HCT116 (cell line): ENCODE measurements around the gene ENPP3. TPM values are rescaled to one million over a fixed set of nuclear protein-coding genes. Genes with fewer than 3 reads are reported as not detected.

Experiments used
- ATAC-seq: fragments of 200-7000 bp; cut with Tn5 transposase; 2 replicates; pipeline ENCODE4 v1.9.1; 2020; ENCODE audit warnings: mild to moderate bottlenecking, moderate library complexity
- BruUV-seq: library from RNA; stranded (reverse); fragments of 400-500 nt; replicated peaks from 2 replicates; lab custom pipeline; 2021; lab: Mats Ljungman, UMichigan
- CTCF ChIA-PET: fragments of 300-600 bp; sonication (Branson Sonifier 250); formaldehyde crosslinking; loops from one replicate; lab custom pipeline; 2021; ENCODE audit warnings: antibody characterized with exemption; lab: Charles Lee
- POLR2A ChIA-PET: fragments of 300-600, 350-600 bp; sonication (Branson Sonifier 250); formaldehyde crosslinking; loops from one replicate; lab custom pipeline; 2021; ENCODE audit warnings: antibody characterized with exemption; lab: Charles Lee
- RAD21 ChIA-PET, 2 experiments: fragments of 300-600 bp; sonication (Branson Sonifier 250); formaldehyde crosslinking; loops; one replicate each; lab custom pipeline; 2023; ENCODE audit warnings: low total read pairs in 2 of 2; ENCODE audit not compliant: uncharacterized antibody in 2 of 2, unreplicated experiment in 2 of 2, low non-redundant PET in 1 of 2; lab: Charles Lee
- DNase-seq: peaks from one replicate; pipeline ENCODE4 v3.0.0-alpha.2; 2010; ENCODE audit warnings: low read depth, low spot score
- H2AFZ ChIP-seq: fragments of 200-600 bp; shearing (Covaris generic), sonication (generic); 2 replicates; pipeline ENCODE4 v1.6.1; 2017; ENCODE audit warnings: low read depth, mixed run types, mixed read lengths, antibody characterized with exemption, low read length; ENCODE audit not compliant: poor library complexity, severe bottlenecking
- H3K27ac ChIP-seq: 2 replicates; pipeline ENCODE4 v1.5.1; 2012; ENCODE audit warnings: low read depth, low read length
- H3K27me3 ChIP-seq: fragments of 200-600 bp; sonication (generic); 2 replicates; pipeline ENCODE4 v1.6.1; 2016; ENCODE audit warnings: mixed run types, low read length, mixed read lengths; ENCODE audit not compliant: insufficient read depth
- H3K36me3 ChIP-seq, 2 experiments: fragments of 200-500 bp in 1 of 2; fragments of 200-600 bp in 1 of 2; sonication (Bioruptor generic) in 1 of 2; sonication (generic) in 1 of 2; 2 replicates each; pipeline versions ENCODE4 v1.5.1 to v1.6.1; 2014 to 2016; ENCODE audit warnings: low read length in 2 of 2, inconsistent platforms in 1 of 2, mixed read lengths in 1 of 2, mixed run types in 1 of 2; ENCODE audit not compliant: insufficient read depth in 2 of 2, control insufficient read depth in 1 of 2
- H3K4me1 ChIP-seq, 2 experiments: fragments of 200-600 bp in 1 of 2; sonication (generic) in 1 of 2; 2 replicates each; pipeline versions ENCODE4 v1.5.1 to v1.6.1; 2012 to 2017; ENCODE audit warnings: low read length in 2 of 2, inconsistent platforms in 1 of 2, mild to moderate bottlenecking in 1 of 2, mixed read lengths in 1 of 2, mixed run types in 1 of 2, moderate library complexity in 1 of 2; ENCODE audit not compliant: insufficient read depth in 2 of 2, control insufficient read depth in 1 of 2
- H3K4me2 ChIP-seq: fragments of 200-600 bp; sonication (generic); 2 replicates; pipeline ENCODE4 v1.6.1; 2017; ENCODE audit warnings: mixed run types, low read length, mixed read lengths
- H3K4me3 ChIP-seq, 2 experiments: fragments of 200-600 bp in 1 of 2; sonication (generic) in 1 of 2; replicated peaks in 1 of 2; 2 replicates each; pipeline ENCODE4 v1.5.1; 2011 to 2016; ENCODE audit warnings: low read length in 2 of 2, control low read depth in 1 of 2, low read depth in 1 of 2, mild to moderate bottlenecking in 1 of 2, mixed read lengths in 1 of 2, mixed run types in 1 of 2
- H3K79me2 ChIP-seq: fragments of 200-600 bp; sonication (generic); 2 replicates; pipeline ENCODE4 v1.6.1; 2017; ENCODE audit warnings: mild to moderate bottlenecking, mixed run types, low read length, moderate library complexity, mixed read lengths; ENCODE audit not compliant: insufficient read depth
- H3K9ac ChIP-seq: fragments of 200-600 bp; sonication (generic); 2 replicates; pipeline ENCODE4 v1.6.1; 2016; ENCODE audit warnings: low read length, mixed read lengths
- H3K9me2 ChIP-seq: fragments of 200-600 bp; sonication (generic), shearing (Covaris generic); 2 replicates; pipeline ENCODE4 v1.6.1; 2017; ENCODE audit warnings: mixed run types, mild to moderate bottlenecking, moderate library complexity; ENCODE audit not compliant: insufficient read depth
- H3K9me3 ChIP-seq, 2 experiments: fragments of 200-500 bp in 1 of 2; fragments of 200-600 bp in 1 of 2; sonication (Bioruptor generic) in 1 of 2; sonication (generic) in 1 of 2; 2 replicates each; pipeline ENCODE4 v1.6.1; 2014 to 2017; ENCODE audit warnings: low read length in 2 of 2, mixed read lengths in 2 of 2, inconsistent platforms in 1 of 2, low read depth in 1 of 2, mild to moderate bottlenecking in 1 of 2, mixed run types in 1 of 2, moderate library complexity in 1 of 2; ENCODE audit not compliant: control insufficient read depth in 1 of 2, insufficient read depth in 1 of 2
- H4K20me1 ChIP-seq: fragments of 200-600 bp; sonication (generic), shearing (Covaris generic); 2 replicates; pipeline ENCODE4 v1.6.1; 2017; ENCODE audit warnings: mixed run types, mild to moderate bottlenecking, moderate library complexity; ENCODE audit not compliant: insufficient read depth
- CEBPB ChIP-seq: IDR thresholded peaks from 2 replicates; pipeline ENCODE4 v1.6.1; 2012; ENCODE audit warnings: low read depth
- CTCF ChIP-seq, 3 experiments: fragments of 200-600 bp in 1 of 3; sonication (generic) in 1 of 3; IDR thresholded peaks in 2 of 3; conservative IDR thresholded peaks in 1 of 3; 2 replicates each; pipeline ENCODE4 v1.5.1; 2012 to 2017; ENCODE audit warnings: low read depth in 2 of 3, low read length in 2 of 3, antibody characterized with exemption in 1 of 3, borderline replicate concordance in 1 of 3, control low read depth in 1 of 3, mild to moderate bottlenecking in 1 of 3, mixed read lengths in 1 of 3, mixed run types in 1 of 3, moderate library complexity in 1 of 3; ENCODE audit not compliant: insufficient read depth in 1 of 3
- ELF1 ChIP-seq: IDR thresholded peaks from 2 replicates; pipeline ENCODE4 v1.6.1; 2012; ENCODE audit warnings: low read depth, borderline replicate concordance
- EZH2 ChIP-seq: fragments of 200-600 bp; sonication (generic); IDR thresholded peaks from 2 replicates; pipeline ENCODE4 v1.6.1; 2017; ENCODE audit warnings: antibody characterized with exemption, mixed run types
- FOSL1 ChIP-seq: IDR thresholded peaks from 2 replicates; pipeline ENCODE4 v1.6.1; 2012; ENCODE audit warnings: low read depth
- JUND ChIP-seq: IDR thresholded peaks from 2 replicates; pipeline ENCODE4 v1.6.1; 2012
- POLR2A ChIP-seq: IDR thresholded peaks from 2 replicates; pipeline ENCODE4 v1.7.0; 2011; ENCODE audit warnings: borderline replicate concordance; ENCODE audit not compliant: insufficient read depth, insufficient read length; ENCODE audit errors: extremely low read depth
- POLR2AphosphoS5 ChIP-seq: IDR thresholded peaks from 2 replicates; pipeline ENCODE4 v1.6.1; 2011; ENCODE audit warnings: mild to moderate bottlenecking, low read depth, low read length, moderate library complexity
- REST ChIP-seq: IDR thresholded peaks from 2 replicates; pipeline ENCODE4 v1.6.1; 2012; ENCODE audit warnings: low read depth
- SIN3A ChIP-seq: IDR thresholded peaks from 2 replicates; pipeline ENCODE4 v1.6.1; 2012; ENCODE audit warnings: low read depth
- SP1 ChIP-seq: IDR thresholded peaks from 2 replicates; pipeline ENCODE4 v1.6.1; 2012; ENCODE audit warnings: low read depth
- TCF7L2 ChIP-seq: IDR thresholded peaks from 2 replicates; pipeline ENCODE4 v1.7.0; 2011; ENCODE audit warnings: borderline replicate concordance, inconsistent platforms; ENCODE audit not compliant: insufficient read depth, insufficient read length; ENCODE audit errors: extremely low read depth
- ZBTB33 ChIP-seq: IDR thresholded peaks from 2 replicates; pipeline ENCODE4 v1.6.1; 2011; ENCODE audit warnings: mild to moderate bottlenecking, low read length, moderate library complexity; ENCODE audit not compliant: insufficient replicate concordance; ENCODE audit errors: extremely low read depth
- ZNF274 ChIP-seq: fragments of 200-500 bp; sonication (Bioruptor generic); IDR thresholded peaks from 2 replicates; pipeline ENCODE4 v1.6.1; 2014; ENCODE audit warnings: mild to moderate bottlenecking, low read depth, low read length, inconsistent platforms
- intact Hi-C: fragments of 100-400 bp; cut with micrococcal nuclease; formaldehyde crosslinking; loops from 2 replicates; pipeline ENCODE4 v1.10.0; 2022
- total RNA-seq: library from RNA; stranded (reverse); gene quantifications from one replicate; pipeline ENCODE4 v1.2.1, GENCODE V29; 2021; ENCODE audit not compliant: unreplicated experiment

The ENPP3 gene
- total RNA-seq, 1 experiment from 2014 or later: 0.15 TPM

GRCh38 chr6:131673184-131673583, 36.1 kb downstream of the ENPP3 start:
- ChIA-PET CTCF (no interaction called here), RAD21 (no interaction called here)
- Histone ChIP-seq H3K4me1 (no peaks in the 10 kb centered on the region), H3K9me3 (no peaks in the 10 kb centered on the region)
- no peak for DNase-seq
- TF ChIP-seq ELF1 (no peak), TCF7L2 (no peak), CTCF (IDR thresholded peaks at IDR 0.05 in 2 of 3, conservative IDR thresholded peaks at IDR 0.05 in 1 of 3; ENCODE audit: borderline replicate concordance in 1 of 3, insufficient read depth in 1 of 3, low read depth in 2 of 3, low read length in 2 of 3) (no peak), SP1 (no peak), CEBPB (no peak), FOSL1 (no peak)
- TF ChIP-seq, all 23 proteins: peak for 0
- Histone ChIP-seq H3K4me2 (no peak overlapping the region), H3K36me3 (no peaks in the 10 kb centered on the region), H3K9ac (no peak overlapping the region), H4K20me1 (no peaks in the 10 kb centered on the region), H3K79me2 (no peaks in the 10 kb centered on the region), H2AFZ (no peak overlapping the region), H3K4me3 (no peak overlapping the region), H3K27me3 (no peaks in the 10 kb centered on the region), H3K27ac (no peak overlapping the region), H3K9me2 (no peaks in the 10 kb centered on the region)
- no TSS peak for BruUV-seq
- POLR2A ChIA-PET: no interaction called here
- intact Hi-C loops: no loop called here
- no peak for ATAC-seq

- DNase-seq (no peak), ATAC-seq (no peak)
- H3K9me3 ChIP-seq: no peaks in the 10 kb centered on the region
- intact Hi-C loops: no loop called here
- peaks cover 5% of the 10 kb centered on the region; the same call in 1 of the 2 replicates for H3K9me2 ChIP-seq
- no peaks in the 10 kb centered on the region for H3K79me2 ChIP-seq
- no peaks in the 10 kb centered on the region for H4K20me1 ChIP-seq
- no peak overlapping the region for H3K4me2 ChIP-seq
- BruUV-seq: no TSS peak
- H3K4me3 ChIP-seq: no peak overlapping the region
- no peak overlapping the region for H3K27ac ChIP-seq
- no peaks in the 10 kb centered on the region for H3K27me3 ChIP-seq
- RAD21 ChIA-PET: no interaction called here
- CTCF ChIA-PET: no interaction called here
- H3K4me1 ChIP-seq: no peaks in the 10 kb centered on the region
- POLR2A ChIA-PET: no interaction called here
- no peak overlapping the region for H3K9ac ChIP-seq
- H3K36me3 ChIP-seq: no peaks in the 10 kb centered on the region
- no peak overlapping the region for H2AFZ ChIP-seq
- no peak for TF ChIP-seq POLR2A
- TF ChIP-seq ZBTB33: no peak
- no peak for TF ChIP-seq JUND
- no peak for TF ChIP-seq SIN3A
- no peak for TF ChIP-seq SP1
- TF ChIP-seq ZNF274: no peak
- TF ChIP-seq FOSL1: no peak
- no peak for TF ChIP-seq EZH2
- no peak for TF ChIP-seq POLR2AphosphoS5
- TF ChIP-seq REST: no peak
Observed at GRCh38 chr6:131678442-131678841, 41.3 kb downstream of the ENPP3 start.
